ENCODE data around the gene USH2A. TPM values are rescaled to one million over a fixed set of nuclear protein-coding genes. Genes with fewer than 3 reads are reported as not detected.

Gene USH2A
- total RNA-seq, 3 donors from 2014 or later = 0.03 to 0.17 TPM; not detected in 1

GRCh38 chr1:215710036-215710898 is 713.0 kb downstream of the USH2A start:
- intact Hi-C loops (cut with DNase I, micrococcal nuclease) = no loop called here
- DNase-seq = peak in 1 of 3 donors; percentile 37
- Histone ChIP-seq H3K4me3 (no peak overlapping the region), H3K4me1 (ENCODE audit: low read depth) (no peaks in the 10 kb centered on the region), H3K9me3 (no peaks in the 10 kb centered on the region), H3K36me3 (ENCODE audit: low read depth) (no peaks in the 10 kb centered on the region)
- no peak for ATAC-seq
- no peak for TF ChIP-seq CTCF (IDR thresholded peaks at IDR 0.05)

- no peak for TF ChIP-seq CTCF (IDR thresholded peaks at IDR 0.05)
- DNase-seq = no peak
- no peak for ATAC-seq
- Histone ChIP-seq H3K36me3 (ENCODE audit: low read depth) (no peaks in the 10 kb centered on the region), H3K4me3 (no peak overlapping the region), H3K9me3 (no peaks in the 10 kb centered on the region), H3K4me1 (ENCODE audit: low read depth) (no peaks in the 10 kb centered on the region)
- intact Hi-C loops (cut with DNase I, micrococcal nuclease) = no loop called here
These were observed 719.0 kb downstream of the USH2A start for GRCh38 chr1:215704089-215704860.

- DNase-seq (no peak), ATAC-seq (no peak)
- Histone ChIP-seq H3K4me1 (ENCODE audit: low read depth) (no peaks in the 10 kb centered on the region), H3K4me3 (no peak overlapping the region), H3K9me3 (no peaks in the 10 kb centered on the region), H3K36me3 (ENCODE audit: low read depth) (no peaks in the 10 kb centered on the region)
- TF ChIP-seq CTCF (IDR thresholded peaks at IDR 0.05) = no peak
- intact Hi-C loops (cut with DNase I, micrococcal nuclease) = no loop called here
These were observed 741.0 kb downstream of the USH2A start for GRCh38 chr1:215682232-215682631.

- Histone ChIP-seq H3K36me3 (ENCODE audit: low read depth) (no peaks in the 10 kb centered on the region), H3K4me1 (ENCODE audit: low read depth) (no peaks in the 10 kb centered on the region), H3K9me3 (no peaks in the 10 kb centered on the region), H3K4me3 (no peak overlapping the region)
- TF ChIP-seq CTCF (IDR thresholded peaks at IDR 0.05) = no peak
- ATAC-seq = no peak
- no peak for DNase-seq
- intact Hi-C loops (cut with DNase I, micrococcal nuclease) = no loop called here
These were observed 742.2 kb downstream of the USH2A start for GRCh38 chr1:215681041-215681440.

- intact Hi-C loops (cut with DNase I, micrococcal nuclease) = no loop called here
- H3K4me3 ChIP-seq = no peak overlapping the region
- no peaks in the 10 kb centered on the region for H3K9me3 ChIP-seq
- DNase-seq = no peak
- TF ChIP-seq CTCF (IDR thresholded peaks at IDR 0.05) = no peak
- no peaks in the 10 kb centered on the region for H3K4me1 ChIP-seq (ENCODE audit: low read depth)
- H3K36me3 ChIP-seq (ENCODE audit: low read depth) = no peaks in the 10 kb centered on the region
- no peak for ATAC-seq
These were observed 744.0 kb downstream of the USH2A start for GRCh38 chr1:215679231-215679630.
